22Rv1 (cell line): ENCODE measurements around the gene ZNF831.

Source experiments
- ZFX ChIP-seq: fragments of 450-650 bp; IDR thresholded peaks from 2 replicates; pipeline ENCODE4 v1.6.1; 2017; ENCODE audit warnings: antibody characterized with exemption, borderline replicate concordance
- TF ChIP-seq, protein P1 (sequence below): fragments of 450-650 bp; IDR thresholded peaks from 2 replicates; pipeline ENCODE4 v1.5.1; 2017; ENCODE audit warnings: mild to moderate bottlenecking

DNA sequence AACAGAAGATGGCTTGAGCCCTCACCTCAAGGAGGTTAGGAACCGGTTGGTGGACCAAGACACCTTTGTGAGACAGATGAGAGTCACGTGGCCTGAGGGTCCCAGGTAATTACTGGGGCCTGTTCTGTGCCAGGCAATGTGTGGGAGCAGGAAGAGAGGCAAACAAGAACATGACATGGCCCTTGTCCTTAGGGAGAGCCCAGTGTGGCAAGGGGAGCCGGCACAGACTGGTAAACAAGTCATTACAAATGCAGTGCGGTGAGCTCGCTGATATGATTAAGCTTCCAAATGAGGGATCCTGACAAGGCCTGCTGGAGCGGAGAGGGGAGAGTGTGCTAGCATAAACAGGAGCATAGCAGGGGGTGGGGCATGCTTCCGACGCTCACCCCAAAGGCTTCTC lies 55.6 kb downstream of the ZNF831 start:
- TF ChIP-seq, protein P1, sequence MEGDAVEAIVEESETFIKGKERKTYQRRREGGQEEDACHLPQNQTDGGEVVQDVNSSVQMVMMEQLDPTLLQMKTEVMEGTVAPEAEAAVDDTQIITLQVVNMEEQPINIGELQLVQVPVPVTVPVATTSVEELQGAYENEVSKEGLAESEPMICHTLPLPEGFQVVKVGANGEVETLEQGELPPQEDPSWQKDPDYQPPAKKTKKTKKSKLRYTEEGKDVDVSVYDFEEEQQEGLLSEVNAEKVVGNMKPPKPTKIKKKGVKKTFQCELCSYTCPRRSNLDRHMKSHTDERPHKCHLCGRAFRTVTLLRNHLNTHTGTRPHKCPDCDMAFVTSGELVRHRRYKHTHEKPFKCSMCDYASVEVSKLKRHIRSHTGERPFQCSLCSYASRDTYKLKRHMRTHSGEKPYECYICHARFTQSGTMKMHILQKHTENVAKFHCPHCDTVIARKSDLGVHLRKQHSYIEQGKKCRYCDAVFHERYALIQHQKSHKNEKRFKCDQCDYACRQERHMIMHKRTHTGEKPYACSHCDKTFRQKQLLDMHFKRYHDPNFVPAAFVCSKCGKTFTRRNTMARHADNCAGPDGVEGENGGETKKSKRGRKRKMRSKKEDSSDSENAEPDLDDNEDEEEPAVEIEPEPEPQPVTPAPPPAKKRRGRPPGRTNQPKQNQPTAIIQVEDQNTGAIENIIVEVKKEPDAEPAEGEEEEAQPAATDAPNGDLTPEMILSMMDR = no peak
- TF ChIP-seq ZFX = no peak
